T-helper 9 cell (primary cell): ENCODE results near the gene SRSF10.
"Not testable (repeated sequence)": the region's sequence is repeated elsewhere in the genome, so short reads cannot be mapped to it uniquely, and the experiment has no call there.

Experiments used
- DNase-seq: peaks from one replicate; pipeline ENCODE4 v3.0.0-alpha.2; 2020

The SRSF10 gene

DNA sequence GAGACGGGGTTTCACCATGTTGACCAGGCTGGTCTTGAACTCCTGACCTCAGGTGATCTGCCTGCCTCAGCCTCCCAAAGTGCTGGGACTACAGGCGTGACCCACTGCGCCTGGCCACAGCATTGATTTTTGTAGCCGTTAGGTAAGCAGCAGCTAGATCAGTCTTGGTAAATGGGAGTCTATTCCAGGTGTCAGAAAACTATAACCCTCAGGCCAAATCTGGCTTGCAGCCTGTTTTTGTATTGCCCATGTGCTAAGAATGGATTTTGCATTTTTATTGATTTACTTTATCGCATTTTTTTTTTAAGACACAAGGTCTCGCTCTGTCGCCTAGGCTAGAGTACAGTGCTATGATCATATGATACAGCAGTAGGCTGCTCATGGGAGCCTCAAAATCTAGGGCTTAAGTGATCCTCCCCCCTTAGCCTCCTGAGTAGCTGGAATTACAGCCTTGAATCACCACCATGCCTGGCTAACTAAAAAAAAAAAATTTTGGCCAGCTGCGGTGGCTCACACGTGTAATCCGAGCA lies 16.6 kb upstream of the SRSF10 start:
- DNase-seq: no peak

- no peak for DNase-seq
Measured at GRCh38 chr1:23995431-23995837, 15.3 kb upstream of the SRSF10 start.

DNA sequence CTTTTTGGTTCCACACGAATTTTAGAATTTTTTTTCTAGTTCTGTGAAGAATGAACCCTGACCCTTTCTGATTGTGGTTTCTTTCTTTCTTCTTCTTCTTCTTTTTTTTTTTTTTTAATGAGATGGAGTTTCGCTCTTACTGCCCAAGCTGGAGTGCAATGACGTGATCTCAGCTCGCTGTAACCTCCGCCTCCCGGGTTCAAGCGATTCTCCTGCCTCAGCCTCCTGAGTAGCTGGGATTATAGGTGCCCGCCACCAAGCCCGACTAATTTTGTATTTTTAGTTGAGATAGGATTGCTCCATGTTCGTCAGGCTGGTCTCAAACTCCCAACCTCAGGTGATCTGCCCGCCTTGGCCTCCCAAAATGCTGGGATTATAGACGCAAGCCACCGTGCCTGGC lies 11.9 kb upstream of the SRSF10 start:
- not testable (repeated sequence) for DNase-seq

DNA sequence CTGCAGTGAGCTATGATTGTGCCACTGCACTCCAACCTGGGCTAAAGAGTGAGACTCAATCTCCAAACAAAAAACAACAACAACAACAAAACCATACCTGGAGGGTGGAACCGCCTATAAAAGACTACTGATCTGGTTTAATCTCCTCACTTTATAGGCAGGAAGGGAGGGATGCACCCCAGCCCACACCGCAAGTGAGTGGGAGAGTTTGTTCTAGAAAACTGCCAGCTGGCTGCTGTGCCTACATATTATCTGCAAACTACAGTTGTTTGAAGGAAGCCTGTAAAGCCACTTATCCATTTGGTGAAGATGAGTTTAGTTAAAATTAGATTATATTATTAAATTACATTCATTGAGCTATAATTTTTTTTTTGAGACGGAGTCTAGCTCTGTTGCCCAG lies 9.1 kb upstream of the SRSF10 start:
- DNase-seq: no peak

DNA sequence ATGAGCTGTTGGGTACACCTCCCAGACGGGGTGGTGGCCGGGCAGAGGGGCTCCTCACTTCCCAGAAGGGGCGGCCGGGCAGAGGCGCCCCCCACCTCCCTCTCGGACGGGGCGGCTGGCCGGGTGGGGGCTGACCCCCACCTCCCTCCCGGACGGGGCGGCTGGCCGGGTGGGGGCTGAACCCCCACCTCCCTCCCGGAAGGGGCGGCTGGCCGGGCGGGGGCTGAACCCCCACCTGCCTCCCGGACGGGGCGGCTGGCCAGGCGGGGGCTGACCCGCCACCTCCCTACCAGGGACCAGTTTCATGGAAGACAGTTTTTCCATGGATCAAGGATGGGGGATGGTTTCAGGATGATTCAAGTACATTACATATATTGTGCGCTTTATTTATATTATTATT lies 6.9 kb upstream of the SRSF10 start:
- DNase-seq: not testable (repeated sequence)

DNA sequence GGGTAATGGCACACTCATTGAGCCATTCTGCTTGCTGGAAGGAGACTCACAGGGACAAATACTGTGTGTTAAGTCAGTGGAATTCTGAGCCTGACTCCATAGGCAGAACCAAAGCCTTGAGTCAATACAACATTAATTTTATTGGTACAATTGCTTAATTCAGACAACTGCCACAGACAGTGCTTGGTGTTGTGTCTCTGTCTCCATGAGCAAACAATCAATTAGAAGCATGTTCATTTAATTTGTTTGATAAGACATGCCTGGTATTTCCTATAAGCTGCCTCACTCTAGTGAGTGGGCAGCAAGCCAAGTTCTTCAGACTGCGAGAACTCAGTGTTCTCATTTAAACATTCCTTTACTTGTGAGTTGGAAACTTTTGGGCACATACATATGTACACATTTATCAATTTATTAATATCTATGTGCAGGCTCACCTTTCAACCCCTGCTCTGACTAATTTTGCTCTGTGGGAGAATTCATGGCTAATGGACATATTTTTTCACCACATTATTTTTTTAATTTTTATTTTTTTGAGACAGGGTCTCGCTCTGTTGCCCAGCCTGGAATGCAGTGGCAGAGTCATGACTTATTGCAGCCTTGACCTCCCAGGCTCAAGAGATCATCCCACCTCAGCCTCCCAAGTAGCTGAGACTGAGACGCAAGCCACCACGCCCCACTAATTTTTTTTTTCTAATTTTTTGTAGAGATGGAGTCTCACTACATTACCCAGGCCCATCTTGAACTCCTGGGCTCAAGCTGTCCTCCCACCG lies 4.5 kb upstream of the SRSF10 start:
- no peak for DNase-seq

DNA sequence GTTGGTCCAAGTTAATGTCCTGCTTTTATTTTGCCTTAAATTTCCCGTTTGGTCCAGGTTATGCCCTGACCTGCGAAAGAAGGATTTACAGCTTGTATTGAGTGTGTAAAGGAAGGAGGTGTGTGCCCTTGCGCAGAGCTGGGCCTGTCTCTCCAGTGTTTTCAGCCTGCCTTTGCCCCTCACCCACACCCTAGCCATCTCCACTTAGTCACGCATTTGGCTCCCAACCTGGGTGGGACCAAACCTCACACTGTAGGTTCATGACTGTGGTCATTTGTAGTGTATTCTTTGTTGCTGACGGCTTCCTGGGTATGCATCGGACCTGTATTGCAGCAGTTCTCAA lies 572 bp upstream of the SRSF10 start:
- DNase-seq: no peak

DNA sequence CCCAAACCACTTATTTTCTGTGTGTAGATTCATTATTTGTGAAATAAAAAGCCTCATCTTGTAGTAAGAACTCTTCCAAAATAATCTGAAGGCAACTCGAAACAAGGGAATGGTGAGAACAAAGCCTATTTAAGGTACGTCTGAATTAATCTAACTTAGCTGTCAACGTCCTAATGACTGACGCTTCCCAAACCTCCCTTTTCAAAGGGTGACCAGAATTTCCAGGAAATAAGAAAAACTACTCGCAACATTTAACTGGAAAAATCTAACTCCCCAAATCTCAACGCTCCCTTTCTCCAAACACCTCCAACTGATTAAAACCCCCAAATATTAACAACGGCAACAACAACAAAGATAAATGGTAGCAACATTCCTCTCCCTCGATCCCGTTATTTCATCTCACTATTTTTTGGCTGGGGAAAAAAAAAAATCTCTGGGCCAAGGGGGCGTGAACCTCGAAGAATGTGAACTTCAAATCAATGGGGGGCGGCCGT lies 693 bp downstream of the SRSF10 start:
- DNase-seq: no peak

- no peak for DNase-seq
Measured at GRCh38 chr1:23978805-23979204, 1.3 kb downstream of the SRSF10 start.

GRCh38 chr1:23977854-23978191 lies 2.3 kb downstream of the SRSF10 start:
- no peak for DNase-seq

- no peak for DNase-seq
Measured at GRCh38 chr1:23977187-23977853, 2.8 kb downstream of the SRSF10 start.

DNA sequence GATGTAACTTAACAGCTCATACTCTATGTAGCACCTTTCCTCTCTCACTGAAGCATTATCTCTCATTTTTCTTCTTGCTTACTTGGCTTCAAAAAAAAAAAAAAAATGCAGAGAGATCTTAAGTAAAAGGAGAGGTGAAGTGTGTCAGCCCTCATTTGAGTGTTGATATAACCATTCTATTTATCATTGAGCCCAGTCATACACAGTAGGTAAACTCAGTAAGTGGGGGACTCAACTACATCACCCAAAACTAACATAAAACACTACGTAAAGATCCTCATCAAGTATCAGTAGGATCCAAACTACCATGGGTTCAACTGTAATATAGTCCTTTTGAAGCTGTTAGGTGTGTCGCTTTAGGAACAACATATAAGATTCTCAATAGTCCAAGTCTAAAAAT lies 12.3 kb downstream of the SRSF10 start:
- no peak for DNase-seq

DNA sequence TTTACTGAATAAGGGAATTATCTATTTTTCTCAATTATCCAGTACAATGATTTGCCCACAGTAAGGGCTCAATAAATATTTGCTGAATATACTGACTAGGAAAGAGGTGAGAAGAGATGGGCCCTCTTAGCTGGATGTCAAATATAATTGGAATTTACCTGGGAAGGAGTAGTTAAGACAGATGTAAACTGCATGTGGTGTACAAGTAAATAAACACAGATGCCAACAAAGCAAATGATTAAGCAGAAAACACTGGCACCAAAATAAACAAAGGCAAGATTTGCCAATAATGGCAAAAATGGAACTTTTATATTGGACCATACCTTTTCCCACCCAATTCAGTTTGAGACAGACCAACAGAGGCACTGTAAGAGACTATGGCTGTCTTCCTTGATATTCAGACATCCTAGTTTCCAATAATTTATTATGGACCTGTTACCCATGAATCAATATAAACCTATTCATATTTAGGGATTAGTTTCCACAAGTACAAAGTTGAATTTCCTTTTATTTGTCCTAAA lies 13.1 kb downstream of the SRSF10 start:
- no peak for DNase-seq

GRCh38 chr1:23964790-23965740 lies 15.1 kb downstream of the SRSF10 start:
- DNase-seq: no peak

DNA sequence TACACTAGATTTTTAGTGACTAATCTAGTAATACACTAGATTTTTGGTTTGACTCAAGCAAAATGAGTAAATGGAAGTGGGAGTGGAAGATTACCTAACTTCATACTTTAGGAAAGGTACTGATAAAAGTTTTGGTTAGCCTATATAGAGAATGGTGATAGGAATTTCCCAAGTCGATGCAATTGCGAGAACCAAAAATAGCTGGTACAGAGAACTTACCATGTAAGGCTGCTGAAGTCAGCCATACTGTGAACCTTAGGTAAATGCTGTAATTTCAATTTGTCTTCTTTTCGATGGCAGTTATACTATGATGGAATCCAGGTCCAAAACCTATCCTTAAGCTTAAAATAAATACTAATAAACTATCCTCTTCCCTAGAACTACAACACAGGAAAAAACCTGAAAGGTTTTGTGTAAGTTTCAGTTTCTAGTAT lies 15.9 kb downstream of the SRSF10 start:
- DNase-seq: no peak

GRCh38 chr1:23963617-23964234 lies 16.4 kb downstream of the SRSF10 start:
- no peak for DNase-seq

- no peak for DNase-seq
Measured at GRCh38 chr1:23960291-23961020, 19.7 kb downstream of the SRSF10 start.

DNA sequence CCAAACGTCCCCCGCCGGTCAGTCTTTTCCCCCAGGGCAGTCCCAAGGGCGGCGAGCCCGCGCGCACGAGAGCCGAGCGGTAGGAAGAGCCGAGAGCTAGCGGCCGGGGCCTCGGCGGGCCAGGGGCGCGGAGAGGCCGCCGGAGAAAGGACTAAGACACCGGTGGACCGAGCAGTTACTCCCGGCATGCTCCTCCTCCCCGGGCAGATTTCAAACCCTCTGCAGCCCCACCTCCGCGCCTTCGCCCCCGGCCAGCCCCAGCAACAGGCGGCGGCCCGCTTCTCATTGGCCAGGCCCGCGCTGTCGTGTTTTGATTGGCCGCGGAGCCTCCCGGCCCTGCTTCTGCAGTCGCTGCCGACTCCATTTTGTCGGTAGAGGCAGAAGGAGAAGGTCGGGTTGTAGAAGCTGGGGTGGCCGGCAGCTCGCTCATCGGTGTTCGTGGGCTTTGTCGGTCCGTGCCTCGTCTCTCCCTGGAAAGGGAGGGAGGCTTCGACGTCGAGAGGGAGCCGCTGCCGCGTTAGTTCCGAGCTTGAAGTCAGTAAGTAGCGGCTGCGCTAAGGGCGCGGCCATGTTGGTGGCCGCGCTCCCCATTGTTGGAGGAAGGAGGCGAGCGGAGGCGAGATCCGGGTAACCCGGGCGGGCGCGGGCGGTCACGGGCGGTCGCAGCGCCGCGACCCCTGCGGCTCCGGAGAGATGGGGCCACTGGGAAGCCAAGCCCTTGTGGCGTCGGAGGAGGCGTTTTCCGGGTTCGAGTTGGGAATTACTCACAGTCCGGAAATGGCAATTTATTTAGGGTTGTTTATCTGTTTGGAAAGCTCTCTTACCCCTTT lies 20.5 kb downstream of the SRSF10 start, which contains the start of gene PNRC2:
TSS of gene PNRC2 (plus strand) at position 368 of the 830 bp plus-strand sequence. CDS start 1,630 bp downstream, outside the sequence.
- DNase-seq: peak; percentile 93

DNA sequence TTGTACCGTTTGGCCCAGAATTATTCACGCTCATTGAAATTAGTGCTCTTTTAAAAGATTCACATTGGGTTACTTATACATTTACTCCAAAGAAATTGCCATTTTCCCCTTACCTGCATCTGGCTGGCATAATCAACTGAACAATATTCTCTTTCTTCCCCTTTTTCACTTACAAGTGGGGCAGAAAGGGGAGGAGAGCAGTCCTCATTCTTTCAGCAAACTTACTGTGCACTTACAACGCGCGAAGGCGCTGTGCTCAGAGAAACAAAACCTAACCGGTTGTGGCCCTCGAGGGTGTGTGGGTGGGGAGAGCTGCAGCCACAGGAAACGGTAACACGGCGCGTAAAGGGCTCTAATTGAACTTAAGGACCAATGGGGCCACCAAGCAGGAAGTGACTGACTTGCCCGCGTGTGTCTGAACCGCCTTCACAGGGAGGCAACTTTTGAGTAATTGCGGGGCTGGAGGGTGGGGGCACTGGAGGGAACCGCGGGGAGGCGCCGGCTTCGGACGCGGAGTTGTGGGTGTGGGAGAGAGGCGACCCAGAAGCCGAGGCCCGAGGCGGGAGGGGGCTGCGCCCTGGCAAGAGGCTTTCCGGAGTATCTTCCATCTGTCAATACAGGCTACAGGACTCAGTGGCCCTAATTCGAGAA lies 21.2 kb downstream of the SRSF10 start:
- peak; percentile 77 for DNase-seq
